ENCODE measurements around the gene NR1I2.

Gene NR1I2

GRCh38 chr3:119825820-119826219, 43.9 kb downstream of the NR1I2 start:
- no peak for DNase-seq

GRCh38 chr3:119826711-119827608, 45.1 kb downstream of the NR1I2 start:
- no peak for DNase-seq

GRCh38 chr3:119829420-119829819, 47.5 kb downstream of the NR1I2 start:
- DNase-seq = no peak

- DNase-seq = no peak
Measured at GRCh38 chr3:119831022-119831421, 49.1 kb downstream of the NR1I2 start.

- no peak for DNase-seq
Measured at GRCh38 chr3:119831941-119832371, 50.1 kb downstream of the NR1I2 start.

GRCh38 chr3:119834754-119835370, 53.0 kb downstream of the NR1I2 start:
- DNase-seq = no peak

- DNase-seq = no peak
Measured at GRCh38 chr3:119835556-119835955, 53.7 kb downstream of the NR1I2 start.

GRCh38 chr3:119841808-119842471, 60.0 kb downstream of the NR1I2 start:
- DNase-seq = no peak

GRCh38 chr3:119849126-119849525, 67.2 kb downstream of the NR1I2 start:
- no peak for DNase-seq

GRCh38 chr3:119856695-119857094, 74.8 kb downstream of the NR1I2 start:
- DNase-seq = no peak

GRCh38 chr3:119858957-119859356, 77.1 kb downstream of the NR1I2 start:
- DNase-seq = no peak

GRCh38 chr3:119859728-119860127, 77.8 kb downstream of the NR1I2 start:
- DNase-seq = no peak

- no peak for DNase-seq
Measured at GRCh38 chr3:119861681-119862080, 79.8 kb downstream of the NR1I2 start.

- DNase-seq = no peak
Measured at GRCh38 chr3:119862616-119863015, 80.7 kb downstream of the NR1I2 start.

GRCh38 chr3:119864476-119864875, 82.6 kb downstream of the NR1I2 start:
- no peak for DNase-seq
